KOPT-K1 (cell line): ENCODE results near the gene TEX53.

Experiments
- H3K27ac ChIP-seq: fragments of 200-600 bp; sonication (generic); 2 replicates; pipeline ENCODE4 v1.5.1; 2016; ENCODE audit warnings: antibody characterized with exemption, mild to moderate bottlenecking, low read depth, low read length; ENCODE audit not compliant: poor library complexity, severe bottlenecking
- H3K36me3 ChIP-seq: fragments of 200-600 bp; sonication (generic); 2 replicates; pipeline ENCODE4 v1.5.1; 2017; ENCODE audit warnings: antibody characterized with exemption, mild to moderate bottlenecking, low read length, moderate library complexity; ENCODE audit not compliant: insufficient read depth
- H3K9me3 ChIP-seq: fragments of 200-600 bp; sonication (generic); 2 replicates; pipeline ENCODE4 v1.5.1; 2017; ENCODE audit warnings: antibody characterized with exemption, low read length, mild to moderate bottlenecking; ENCODE audit not compliant: insufficient read depth, poor library complexity, severe bottlenecking

The TEX53 gene

GRCh38 chr9:114629563-114630090, 28.0 kb downstream of the TEX53 start:
- no peak overlapping the region for H3K27ac ChIP-seq
- no peaks in the 10 kb centered on the region for H3K9me3 ChIP-seq
- peaks cover 89% of the 10 kb centered on the region for H3K36me3 ChIP-seq

GRCh38 chr9:114627553-114627952, 30.1 kb downstream of the TEX53 start:
- H3K27ac ChIP-seq, result no peak overlapping the region
- no peaks in the 10 kb centered on the region for H3K9me3 ChIP-seq
- H3K36me3 ChIP-seq, result peaks cover 85% of the 10 kb centered on the region

- Histone ChIP-seq H3K9me3 (no peaks in the 10 kb centered on the region), H3K27ac (no peak overlapping the region), H3K36me3 (peaks cover 80% of the 10 kb centered on the region)
Measured at GRCh38 chr9:114626415-114627020, 31.1 kb downstream of the TEX53 start.

- Histone ChIP-seq H3K27ac (no peak overlapping the region), H3K36me3 (peaks cover 62% of the 10 kb centered on the region), H3K9me3 (no peaks in the 10 kb centered on the region)
Measured at GRCh38 chr9:114624677-114625076, 32.9 kb downstream of the TEX53 start.

- Histone ChIP-seq H3K27ac (no peak overlapping the region), H3K36me3 (peaks cover 54% of the 10 kb centered on the region), H3K9me3 (no peaks in the 10 kb centered on the region)
Measured at GRCh38 chr9:114621975-114622609, 35.5 kb downstream of the TEX53 start.

- H3K27ac ChIP-seq, result no peak overlapping the region
- peaks cover 49% of the 10 kb centered on the region for H3K36me3 ChIP-seq
- H3K9me3 ChIP-seq, result no peaks in the 10 kb centered on the region
Measured at GRCh38 chr9:114621561-114621960, 36.0 kb downstream of the TEX53 start.

GRCh38 chr9:114619191-114619761, 38.3 kb downstream of the TEX53 start:
- no peak overlapping the region for H3K27ac ChIP-seq
- H3K36me3 ChIP-seq, result peaks cover 32% of the 10 kb centered on the region; the same call in 1 of the 2 replicates
- H3K9me3 ChIP-seq, result no peaks in the 10 kb centered on the region

- Histone ChIP-seq H3K36me3 (peaks cover 16% of the 10 kb centered on the region; the same call in 1 of the 2 replicates), H3K9me3 (no peaks in the 10 kb centered on the region), H3K27ac (no peak overlapping the region)
Measured at GRCh38 chr9:114616684-114617520, 40.7 kb downstream of the TEX53 start.

- no peaks in the 10 kb centered on the region for H3K9me3 ChIP-seq
- no peak overlapping the region for H3K27ac ChIP-seq
- H3K36me3 ChIP-seq, result peaks cover 15% of the 10 kb centered on the region; the same call in 1 of the 2 replicates
Measured at GRCh38 chr9:114614373-114614772, 43.2 kb downstream of the TEX53 start.

- Histone ChIP-seq H3K9me3 (no peaks in the 10 kb centered on the region), H3K27ac (no peak overlapping the region), H3K36me3 (peaks cover 10% of the 10 kb centered on the region; the same call in 1 of the 2 replicates)
Measured at GRCh38 chr9:114613919-114614318, 43.7 kb downstream of the TEX53 start.

- no peaks in the 10 kb centered on the region for H3K9me3 ChIP-seq
- peaks cover 2% of the 10 kb centered on the region; the same call in 1 of the 2 replicates for H3K36me3 ChIP-seq
- peak overlapping the region; percentile 5 for H3K27ac ChIP-seq
Measured at GRCh38 chr9:114613087-114613486, 44.5 kb downstream of the TEX53 start.

- Histone ChIP-seq H3K9me3 (no peaks in the 10 kb centered on the region), H3K27ac (peak overlapping the region; percentile 76), H3K36me3 (no peaks in the 10 kb centered on the region)
Measured at GRCh38 chr9:114612272-114612923, 45.2 kb downstream of the TEX53 start.

- no peaks in the 10 kb centered on the region for H3K36me3 ChIP-seq
- H3K9me3 ChIP-seq, result no peaks in the 10 kb centered on the region
- H3K27ac ChIP-seq, result peak overlapping the region; percentile 76
Measured at GRCh38 chr9:114611516-114612271, 45.9 kb downstream of the TEX53 start.

GRCh38 chr9:114608525-114608796, 49.1 kb downstream of the TEX53 start:
- Histone ChIP-seq H3K36me3 (no peaks in the 10 kb centered on the region), H3K9me3 (no peaks in the 10 kb centered on the region), H3K27ac (no peak overlapping the region)
